HG03045 (cell line): ENCODE data around the gene OTOGL.
A peak's percentile ranks its signal among the peaks of the same experiment; 100 is the strongest.

Experiments used
- ATAC-seq: cut with Tn5 transposase; IDR thresholded peaks from one replicate; pipeline ENCODE4 v1.9.1; 2021; ENCODE audit warnings: mild to moderate bottlenecking, moderate library complexity; ENCODE audit not compliant: unreplicated experiment

The OTOGL gene

GRCh38 chr12:80176706-80177105, 77.4 kb downstream of the OTOGL start:
- ATAC-seq, result no peak

- peak; percentile 64 for ATAC-seq
Observed at GRCh38 chr12:80178846-80179245, 79.5 kb downstream of the OTOGL start.

GRCh38 chr12:80183939-80184338, 84.6 kb downstream of the OTOGL start:
- no peak for ATAC-seq

GRCh38 chr12:80184926-80185325, 85.6 kb downstream of the OTOGL start:
- ATAC-seq, result no peak

GRCh38 chr12:80186727-80187217, 87.4 kb downstream of the OTOGL start:
- peak; percentile 58 for ATAC-seq

- ATAC-seq, result no peak
Observed at GRCh38 chr12:80187660-80188090, 88.3 kb downstream of the OTOGL start.

GRCh38 chr12:80188576-80188975, 89.2 kb downstream of the OTOGL start:
- ATAC-seq, result no peak

GRCh38 chr12:80189241-80189640, 89.9 kb downstream of the OTOGL start:
- ATAC-seq, result no peak

GRCh38 chr12:80190001-80190400, 90.7 kb downstream of the OTOGL start:
- no peak for ATAC-seq

- ATAC-seq, result no peak
Observed at GRCh38 chr12:80192087-80192486, 92.8 kb downstream of the OTOGL start.

- ATAC-seq, result no peak
Observed at GRCh38 chr12:80193865-80194264, 94.5 kb downstream of the OTOGL start.

GRCh38 chr12:80195074-80195726, 95.9 kb downstream of the OTOGL start:
- no peak for ATAC-seq

GRCh38 chr12:80195737-80196136, 96.4 kb downstream of the OTOGL start:
- no peak for ATAC-seq

- no peak for ATAC-seq
Observed at GRCh38 chr12:80196419-80196818, 97.1 kb downstream of the OTOGL start.

- ATAC-seq, result no peak
Observed at GRCh38 chr12:80198782-80199337, 99.5 kb downstream of the OTOGL start.

- no peak for ATAC-seq
Observed at GRCh38 chr12:80199931-80200330, 100.6 kb downstream of the OTOGL start.

- ATAC-seq, result no peak
Observed at GRCh38 chr12:80200414-80200813, 101.1 kb downstream of the OTOGL start.

- no peak for ATAC-seq
Observed at GRCh38 chr12:80201908-80202307, 102.6 kb downstream of the OTOGL start.

GRCh38 chr12:80205960-80206359, 106.6 kb downstream of the OTOGL start:
- ATAC-seq, result no peak

GRCh38 chr12:80208071-80208470, 108.7 kb downstream of the OTOGL start:
- no peak for ATAC-seq

GRCh38 chr12:80211671-80212070, 112.3 kb downstream of the OTOGL start:
- no peak for ATAC-seq

- ATAC-seq, result no peak
Observed at GRCh38 chr12:80212938-80213645, 113.8 kb downstream of the OTOGL start.
